ENCODE results near the gene ZNF557. TPM values are rescaled to one million over a fixed set of nuclear protein-coding genes. Genes with fewer than 3 reads are reported as not detected.

Gene ZNF557
- total RNA-seq, 1 experiment from 2014 or later: 7.8 TPM

GRCh38 chr19:7063339-7063738, 6.2 kb upstream of the ZNF557 start:
- H3K4me2 ChIP-seq (ENCODE audit: low read length): no peak overlapping the region
- H3K4me3 ChIP-seq (replicated peaks in 1 of 2; ENCODE audit: low read depth in 1 of 2, low read length in 2 of 2): no peak overlapping the region
- no peaks in the 10 kb centered on the region for H3K27me3 ChIP-seq (ENCODE audit: insufficient read depth, low read length)
- ChIA-PET CTCF (no interaction called here), RAD21 (ENCODE audit: low non-redundant PET in 1 of 2, low total read pairs in 2 of 2, uncharacterized antibody in 2 of 2, unreplicated experiment in 2 of 2) (no interaction called here), POLR2A (no interaction called here)
- H3K27ac ChIP-seq (ENCODE audit: low read depth, low read length): no peak overlapping the region
- no peaks in the 10 kb centered on the region for H4K20me1 ChIP-seq (ENCODE audit: insufficient read depth)
- ATAC-seq (no peak), DNase-seq (ENCODE audit: low read depth, low spot score) (no peak)
- H3K9me3 ChIP-seq (ENCODE audit: control insufficient read depth in 1 of 2, insufficient read depth in 1 of 2, low read depth in 1 of 2, low read length in 2 of 2): no peaks in the 10 kb centered on the region
- intact Hi-C loops (cut with micrococcal nuclease): no loop called here
- BruUV-seq (replicated peaks): no TSS peak
- TF ChIP-seq SIN3A (IDR thresholded peaks at IDR 0.05; ENCODE audit: low read depth) (no peak), ZBTB33 (IDR thresholded peaks at IDR 0.05; ENCODE audit: extremely low read depth, insufficient replicate concordance, low read length) (no peak), ZFX (IDR thresholded peaks at IDR 0.05) (no peak), CTCF (IDR thresholded peaks at IDR 0.05 in 2 of 3, conservative IDR thresholded peaks at IDR 0.05 in 1 of 3; ENCODE audit: borderline replicate concordance in 1 of 3, insufficient read depth in 1 of 3, low read depth in 2 of 3, low read length in 2 of 3) (no peak), ATF3 (IDR thresholded peaks at IDR 0.05) (no peak), ELF1 (IDR thresholded peaks at IDR 0.05; ENCODE audit: borderline replicate concordance, low read depth) (no peak)
- no peaks in the 10 kb centered on the region for H3K4me1 ChIP-seq (ENCODE audit: control insufficient read depth in 1 of 2, insufficient read depth in 2 of 2, low read length in 2 of 2)
- H3K79me2 ChIP-seq (ENCODE audit: insufficient read depth, low read length): no peaks in the 10 kb centered on the region
- peak overlapping the region; percentile 32 for H2AFZ ChIP-seq (ENCODE audit: low read depth, low read length, poor library complexity, severe bottlenecking)
- no peak overlapping the region for H3K9ac ChIP-seq (ENCODE audit: low read length)
- H3K36me3 ChIP-seq (ENCODE audit: control insufficient read depth in 1 of 2, insufficient read depth in 2 of 2, low read length in 2 of 2): no peaks in the 10 kb centered on the region; a peak in 1 of 4 replicates
- H3K9me2 ChIP-seq (ENCODE audit: insufficient read depth): no peaks in the 10 kb centered on the region
